Cortex of kidney (tissue), 1 donor: Measurements from ENCODE around the gene RGS19.

ENCODE experiments used
- DNase-seq: peaks from one replicate; lab custom pipeline; 2025; lab: John Stamatoyannopoulos, UW

The RGS19 gene

GRCh38 chr20:64048402-64049044, 30.8 kb downstream of the RGS19 start:
- DNase-seq = no peak

- DNase-seq = no peak
Measured at GRCh38 chr20:64047968-64048401, 31.3 kb downstream of the RGS19 start.

- DNase-seq = no peak
Measured at GRCh38 chr20:64047046-64047389, 32.3 kb downstream of the RGS19 start.

- DNase-seq = no peak
Measured at GRCh38 chr20:64045346-64046011, 33.8 kb downstream of the RGS19 start.

- no peak for DNase-seq
Measured at GRCh38 chr20:64044484-64045247, 34.7 kb downstream of the RGS19 start.

GRCh38 chr20:64043768-64044167, 35.5 kb downstream of the RGS19 start:
- DNase-seq = no peak

- DNase-seq = no peak
Measured at GRCh38 chr20:64042054-64042781, 37.1 kb downstream of the RGS19 start.

GRCh38 chr20:64041781-64042053, 37.6 kb downstream of the RGS19 start:
- DNase-seq = no peak

GRCh38 chr20:64041040-64041780, 38.1 kb downstream of the RGS19 start:
- DNase-seq = no peak

GRCh38 chr20:64040231-64041039, 38.9 kb downstream of the RGS19 start:
- DNase-seq = no peak

GRCh38 chr20:64039293-64040160, 39.8 kb downstream of the RGS19 start:
- DNase-seq = no peak

GRCh38 chr20:64038565-64039292, 40.6 kb downstream of the RGS19 start:
- no peak for DNase-seq

- DNase-seq = no peak
Measured at GRCh38 chr20:64038224-64038564, 41.1 kb downstream of the RGS19 start.

GRCh38 chr20:64037498-64038213, 41.7 kb downstream of the RGS19 start:
- DNase-seq = no peak

GRCh38 chr20:64037199-64037497, 42.2 kb downstream of the RGS19 start:
- DNase-seq = no peak

GRCh38 chr20:64036346-64037198, 42.7 kb downstream of the RGS19 start:
- DNase-seq = no peak

GRCh38 chr20:64035933-64036345, 43.4 kb downstream of the RGS19 start, which contains the start of gene C20orf204:
TSS of gene C20orf204 (plus strand) at chr20:64036182. CDS start at chr20:64036324, 142 bp downstream.
- no peak for DNase-seq
